SK-N-MC (cell line): ENCODE results near the gene ERFL.

Source experiments
- DNase-seq: peaks from one replicate; pipeline ENCODE4 v3.0.0-alpha.2; 2011; ENCODE audit warnings: low read depth, low spot score
- H3K27ac ChIP-seq: fragments of 200-600 bp; sonication (generic); 2 replicates; pipeline ENCODE4 v1.5.1; 2016; ENCODE audit warnings: mixed run types
- H3K36me3 ChIP-seq: fragments of 200-600 bp; sonication (generic); 2 replicates; pipeline ENCODE4 v1.6.1; 2017; ENCODE audit warnings: antibody characterized with exemption, low read length, mixed read lengths; ENCODE audit not compliant: insufficient read depth
- H3K4me3 ChIP-seq: fragments of 200-600 bp; sonication (generic); 2 replicates; pipeline ENCODE4 v1.5.1; 2016
- H3K9ac ChIP-seq: fragments of 200-600 bp; sonication (generic); 2 replicates; pipeline ENCODE4 v1.8.0; 2017; ENCODE audit warnings: mixed run types, mixed read lengths; ENCODE audit not compliant: insufficient read length
- H3K9me3 ChIP-seq: fragments of 200-600 bp; sonication (generic); 2 replicates; pipeline ENCODE4 v1.6.1; 2017; ENCODE audit warnings: low read depth, mild to moderate bottlenecking, antibody characterized with exemption, low read length, moderate library complexity, mixed read lengths
- EZH2 ChIP-seq: fragments of 200-600 bp; sonication (generic); IDR thresholded peaks from one replicate; pipeline ENCODE4 v1.6.1; 2017; ENCODE audit warnings: antibody characterized with exemption
- FOXP2 ChIP-seq: optimal IDR thresholded peaks from 2 replicates; pipeline ENCODE3; 2011; ENCODE audit warnings: mild to moderate bottlenecking, moderate library complexity; ENCODE audit not compliant: insufficient read depth; ENCODE audit errors: extremely low read length, control extremely low read depth
- POLR2AphosphoS5 ChIP-seq: IDR thresholded peaks from 2 replicates; pipeline ENCODE4 v1.6.1; 2012; ENCODE audit warnings: mild to moderate bottlenecking, low read depth, low read length, borderline replicate concordance

Gene ERFL

GRCh38 chr19:41889896-41890295 lies 38.4 kb downstream of the ERFL start:
- H3K9ac ChIP-seq, result no peak overlapping the region
- TF ChIP-seq FOXP2, result no peak
- no peak for TF ChIP-seq EZH2
- TF ChIP-seq POLR2AphosphoS5, result no peak
- no peaks in the 10 kb centered on the region for H3K9me3 ChIP-seq
- no peak for DNase-seq
- peaks cover 21% of the 10 kb centered on the region; the same call in 1 of the 2 replicates for H3K36me3 ChIP-seq
- no peak overlapping the region for H3K27ac ChIP-seq
- no peak overlapping the region for H3K4me3 ChIP-seq

GRCh38 chr19:41888926-41889325 lies 39.3 kb downstream of the ERFL start:
- no peak overlapping the region for H3K9ac ChIP-seq
- H3K9me3 ChIP-seq, result no peaks in the 10 kb centered on the region
- no peak overlapping the region for H3K4me3 ChIP-seq
- H3K27ac ChIP-seq, result no peak overlapping the region
- no peak for DNase-seq
- TF ChIP-seq POLR2AphosphoS5 (no peak), FOXP2 (no peak)
- H3K36me3 ChIP-seq, result peaks cover 19% of the 10 kb centered on the region; the same call in 1 of the 2 replicates

- no peak overlapping the region for H3K27ac ChIP-seq
- H3K36me3 ChIP-seq, result peaks cover 19% of the 10 kb centered on the region; the same call in 1 of the 2 replicates
- no peaks in the 10 kb centered on the region for H3K9me3 ChIP-seq
- DNase-seq, result no peak
- TF ChIP-seq POLR2AphosphoS5 (no peak), EZH2 (no peak), FOXP2 (no peak)
- no peak overlapping the region for H3K4me3 ChIP-seq
- no peak overlapping the region for H3K9ac ChIP-seq
These were observed 40.4 kb downstream of the ERFL start for GRCh38 chr19:41887711-41888382.

GRCh38 chr19:41886761-41887710 lies 41.2 kb downstream of the ERFL start:
- no peak; the same call in 1 of the 2 replicates for TF ChIP-seq POLR2AphosphoS5
- TF ChIP-seq FOXP2, result no peak
- TF ChIP-seq EZH2, result no peak
- Histone ChIP-seq H3K36me3 (peaks cover 19% of the 10 kb centered on the region; the same call in 1 of the 2 replicates), H3K9me3 (no peaks in the 10 kb centered on the region), H3K27ac (peak overlapping the region; percentile 55), H3K9ac (peak overlapping the region; percentile 34), H3K4me3 (peak overlapping the region; percentile 30; the same call in 1 of the 2 replicates)
- DNase-seq, result no peak

GRCh38 chr19:41883821-41884733 lies 44.2 kb downstream of the ERFL start:
- peaks cover 10% of the 10 kb centered on the region; the same call in 1 of the 2 replicates for H3K36me3 ChIP-seq
- peak overlapping the region; percentile 81 for H3K4me3 ChIP-seq
- H3K27ac ChIP-seq, result peak overlapping the region; percentile 95
- H3K9me3 ChIP-seq, result no peaks in the 10 kb centered on the region
- TF ChIP-seq FOXP2, result peak; percentile 24
- no peak for TF ChIP-seq EZH2
- peak; percentile 79 for TF ChIP-seq POLR2AphosphoS5
- DNase-seq, result no peak
- peak overlapping the region; percentile 94 for H3K9ac ChIP-seq

- Histone ChIP-seq H3K9ac (peak overlapping the region; percentile 94), H3K4me3 (peak overlapping the region; percentile 81), H3K9me3 (no peaks in the 10 kb centered on the region), H3K36me3 (peaks cover 6% of the 10 kb centered on the region; the same call in 1 of the 2 replicates), H3K27ac (peak overlapping the region; percentile 95)
- no peak for TF ChIP-seq POLR2AphosphoS5
- TF ChIP-seq FOXP2, result no peak
- TF ChIP-seq EZH2, result no peak
- no peak for DNase-seq
These were observed 44.8 kb downstream of the ERFL start for GRCh38 chr19:41883463-41883820.

GRCh38 chr19:41882568-41883462 lies 45.4 kb downstream of the ERFL start, which contains the start of gene ARHGEF1:
TSS of gene ARHGEF1 (plus strand) at chr19:41883184. CDS start at chr19:41888083, 4,899 bp downstream.
- DNase-seq, result no peak
- Histone ChIP-seq H3K27ac (peak within 1 kb of the TSS; percentile 95), H3K4me3 (peak within 1 kb of the TSS; percentile 81), H3K36me3 (no peaks in the 10 kb centered on the region; the same call in 1 of the 2 replicates), H3K9me3 (no peaks in the 10 kb centered on the region), H3K9ac (peak within 1 kb of the TSS; percentile 94)
- TF ChIP-seq FOXP2, result no peak
- TF ChIP-seq EZH2, result no peak
- no peak; the same call in 1 of the 2 replicates for TF ChIP-seq POLR2AphosphoS5
